Stimulated activated CD8-positive, alpha-beta memory T cell treated with anti-CD3 and anti-CD28 coated beads, Interleukin-12 subunit alpha, Interleukin-12 subunit beta, amount 100 ng/mL, for 1 hour (primary cell): Measurements from ENCODE around the gene PLCB2.

Experiments used
- DNase-seq: peaks from one replicate; pipeline ENCODE4 v3.0.0-alpha.2; 2020; ENCODE audit warnings: low read depth

Gene PLCB2

DNA sequence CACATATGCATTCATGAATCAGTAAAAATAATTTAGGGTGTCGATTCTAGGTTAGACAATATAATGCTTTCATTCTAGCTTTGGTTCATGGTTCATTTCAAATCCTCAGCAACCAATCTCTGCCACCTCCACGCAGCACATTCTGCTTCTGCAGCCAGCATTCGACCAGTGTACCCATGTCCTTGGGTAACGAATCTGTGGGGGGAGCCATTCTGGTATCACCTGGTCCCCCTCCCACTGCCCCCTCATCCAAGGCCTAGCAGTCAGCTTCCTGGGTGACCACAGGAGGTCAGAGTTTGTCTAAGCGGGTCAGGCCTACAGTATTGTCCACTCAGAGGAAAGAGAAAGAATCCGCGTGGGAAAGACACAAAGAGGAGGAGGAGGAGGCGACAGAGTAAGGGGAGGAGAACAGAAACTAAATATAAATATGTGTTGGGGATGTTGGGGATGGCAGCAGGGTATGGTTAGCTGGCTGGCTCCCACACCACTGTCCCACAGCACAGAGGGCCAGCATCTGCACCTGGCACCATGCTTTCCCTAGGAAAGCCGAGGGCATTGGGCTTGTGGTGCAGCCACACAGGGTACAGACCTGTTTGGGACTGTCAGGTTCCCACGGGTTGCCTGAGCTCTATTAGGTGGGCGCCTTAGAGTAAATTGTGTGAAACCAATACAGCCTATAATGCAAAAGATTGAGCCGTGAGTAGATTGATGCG lies 56.8 kb downstream of the PLCB2 start:
- no peak for DNase-seq

DNA sequence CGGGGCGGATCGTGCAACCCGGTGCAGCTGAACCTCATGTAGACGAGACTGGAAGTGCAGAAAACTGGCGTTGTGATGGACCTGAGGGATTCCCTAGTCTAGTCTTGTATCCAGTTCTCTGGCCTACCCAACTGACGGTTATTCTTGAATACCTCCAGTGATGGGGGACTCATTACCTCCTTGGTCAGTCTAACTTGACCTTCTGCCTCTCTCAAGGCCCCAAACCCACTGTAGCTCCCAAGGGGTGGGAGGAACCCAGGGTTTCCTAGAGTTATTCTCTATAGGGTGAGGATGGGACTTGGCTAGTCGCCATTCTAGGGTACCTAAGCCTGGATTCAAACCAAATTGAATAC lies 57.5 kb downstream of the PLCB2 start:
- DNase-seq: no peak

DNA sequence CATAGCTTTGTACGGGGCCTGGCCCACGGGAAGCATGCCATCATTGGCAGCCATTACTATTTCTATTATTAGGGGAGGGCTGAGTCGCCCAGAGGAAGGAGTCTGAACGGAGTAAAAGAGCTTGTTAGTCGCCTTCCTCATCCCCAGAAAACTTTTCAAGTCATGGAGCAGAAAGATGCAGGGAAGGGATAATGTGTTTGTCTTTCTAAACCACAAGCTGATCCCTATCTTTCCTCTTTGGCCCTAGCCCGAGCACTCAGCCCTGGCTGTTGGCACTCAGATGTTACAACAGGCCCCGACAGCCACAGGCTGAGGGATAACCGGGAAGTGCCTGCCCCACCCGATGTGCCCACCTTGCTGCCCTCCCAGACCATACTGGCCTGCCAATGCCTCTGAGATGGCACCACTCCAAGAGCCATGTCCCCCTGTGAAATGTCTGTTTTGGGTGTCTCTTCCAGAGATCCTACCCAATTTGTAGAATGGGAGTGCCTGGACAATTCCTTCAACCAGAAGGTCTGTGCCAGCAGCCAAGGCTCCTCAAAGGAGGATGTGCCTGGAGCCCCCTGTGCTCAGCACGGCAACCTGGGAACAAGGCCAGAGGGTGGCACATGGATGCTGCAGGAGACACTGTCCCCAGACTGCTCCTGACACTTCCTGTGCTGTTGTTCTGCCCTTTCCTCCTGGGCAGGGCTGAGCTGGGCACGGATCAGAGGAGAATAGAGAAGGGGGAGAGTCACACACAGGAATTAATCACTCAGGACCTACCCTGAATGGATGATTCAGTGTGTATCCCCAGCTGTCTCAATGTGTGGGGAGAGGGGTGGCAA lies 58.0 kb downstream of the PLCB2 start:
- no peak for DNase-seq

DNA sequence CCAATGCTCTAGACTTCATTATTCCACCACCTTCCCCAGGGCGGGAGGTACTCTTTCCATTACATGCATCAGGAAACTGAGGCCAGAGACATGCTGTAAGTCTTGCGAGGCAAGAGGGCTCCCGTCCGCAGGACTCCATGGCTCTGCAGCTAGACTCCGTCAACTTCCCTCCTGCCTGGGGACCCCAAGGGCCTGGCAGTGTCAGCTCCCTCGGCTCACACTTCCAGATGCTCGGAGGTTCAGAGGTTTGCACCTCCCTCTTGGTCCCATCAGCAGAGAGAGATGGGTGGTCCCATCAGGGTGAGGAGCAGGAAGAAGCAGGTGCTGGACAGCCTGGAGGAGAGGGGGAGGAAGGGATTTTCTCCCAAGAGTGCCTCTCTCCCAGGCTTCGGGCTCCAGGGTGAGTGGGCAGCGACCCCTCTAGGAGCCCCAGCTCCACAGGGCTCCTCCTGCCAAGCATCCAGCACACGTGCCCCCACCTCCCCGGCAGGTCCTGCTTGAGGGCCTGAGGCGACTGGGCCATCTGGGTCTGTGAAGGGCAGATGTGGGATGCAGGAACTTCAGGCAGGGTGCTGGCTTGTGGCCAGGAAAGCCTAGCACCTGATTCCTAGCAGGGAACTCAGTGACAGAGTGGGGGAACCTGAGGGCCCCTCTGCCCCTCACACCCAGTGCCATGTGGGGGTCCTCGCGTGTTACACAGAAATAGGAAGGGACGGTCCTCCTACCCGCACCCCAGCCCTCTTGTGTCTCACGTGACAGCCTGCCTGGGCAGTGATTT lies 59.5 kb downstream of the PLCB2 start:
- DNase-seq: no peak

DNA sequence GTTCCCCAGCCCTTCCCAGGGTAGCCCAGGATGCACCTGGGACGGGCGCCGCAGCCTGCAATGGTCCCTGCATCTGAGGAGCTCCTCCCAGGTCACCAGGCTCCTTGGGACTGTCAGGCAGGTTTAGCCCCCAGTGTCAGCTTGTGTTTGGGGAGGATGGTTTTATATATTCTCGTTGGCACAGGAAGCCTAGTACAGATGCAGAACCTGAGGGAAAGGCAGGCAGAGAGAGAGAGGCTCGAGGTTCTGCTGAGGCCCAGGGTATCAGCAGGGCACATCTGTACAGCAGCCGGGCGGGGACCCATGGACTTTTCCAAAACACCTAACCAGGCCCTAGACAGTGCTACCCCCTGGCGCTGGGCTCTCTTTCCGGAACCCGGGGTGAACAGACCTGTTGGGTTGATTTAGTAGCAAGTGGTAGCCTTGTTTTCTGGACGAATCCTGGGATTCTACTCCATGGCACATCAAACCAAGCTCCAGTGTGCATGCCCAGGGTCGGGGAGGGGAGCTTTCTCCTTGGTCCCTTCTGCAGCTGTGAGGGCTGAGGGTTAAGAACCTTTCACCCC lies 60.2 kb downstream of the PLCB2 start:
- no peak for DNase-seq

DNA sequence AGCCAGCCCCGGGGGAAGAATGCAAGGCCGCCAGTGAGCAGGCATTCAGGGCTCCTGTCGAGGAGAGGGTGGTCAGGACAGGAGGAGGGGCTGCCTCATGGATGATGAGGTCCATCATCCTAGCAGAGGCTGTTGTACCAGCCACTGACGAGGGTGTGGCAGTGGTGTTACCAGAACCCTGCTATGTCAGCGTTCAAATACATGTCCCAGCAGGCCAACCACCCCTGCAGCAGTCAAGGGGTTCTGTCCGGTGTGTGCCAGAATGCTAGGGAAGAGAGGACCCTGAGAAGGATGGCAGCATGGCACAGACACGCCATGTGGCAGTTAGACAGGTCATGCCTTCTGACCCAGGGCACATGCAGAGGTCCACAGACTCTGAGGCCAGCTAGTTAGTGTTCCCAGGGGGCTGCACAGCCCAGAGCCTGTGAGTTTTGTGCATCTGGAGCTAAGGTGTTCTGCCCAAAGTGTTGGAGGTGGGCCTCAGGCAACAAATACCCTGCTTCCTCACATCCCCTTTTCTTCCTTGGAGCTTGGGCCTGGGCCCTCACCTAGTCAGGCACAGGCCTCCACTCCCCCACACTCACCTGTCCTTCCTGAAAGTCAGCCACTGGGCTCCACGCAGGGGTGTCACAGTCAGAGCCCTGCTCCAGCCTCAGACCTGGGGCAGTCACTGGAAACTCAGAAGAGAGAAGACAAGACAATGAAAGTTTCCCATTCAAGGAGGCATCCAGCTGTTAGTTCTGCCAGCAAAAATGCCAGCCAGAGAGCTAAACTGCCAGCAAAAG lies 61.0 kb downstream of the PLCB2 start:
- DNase-seq: no peak

DNA sequence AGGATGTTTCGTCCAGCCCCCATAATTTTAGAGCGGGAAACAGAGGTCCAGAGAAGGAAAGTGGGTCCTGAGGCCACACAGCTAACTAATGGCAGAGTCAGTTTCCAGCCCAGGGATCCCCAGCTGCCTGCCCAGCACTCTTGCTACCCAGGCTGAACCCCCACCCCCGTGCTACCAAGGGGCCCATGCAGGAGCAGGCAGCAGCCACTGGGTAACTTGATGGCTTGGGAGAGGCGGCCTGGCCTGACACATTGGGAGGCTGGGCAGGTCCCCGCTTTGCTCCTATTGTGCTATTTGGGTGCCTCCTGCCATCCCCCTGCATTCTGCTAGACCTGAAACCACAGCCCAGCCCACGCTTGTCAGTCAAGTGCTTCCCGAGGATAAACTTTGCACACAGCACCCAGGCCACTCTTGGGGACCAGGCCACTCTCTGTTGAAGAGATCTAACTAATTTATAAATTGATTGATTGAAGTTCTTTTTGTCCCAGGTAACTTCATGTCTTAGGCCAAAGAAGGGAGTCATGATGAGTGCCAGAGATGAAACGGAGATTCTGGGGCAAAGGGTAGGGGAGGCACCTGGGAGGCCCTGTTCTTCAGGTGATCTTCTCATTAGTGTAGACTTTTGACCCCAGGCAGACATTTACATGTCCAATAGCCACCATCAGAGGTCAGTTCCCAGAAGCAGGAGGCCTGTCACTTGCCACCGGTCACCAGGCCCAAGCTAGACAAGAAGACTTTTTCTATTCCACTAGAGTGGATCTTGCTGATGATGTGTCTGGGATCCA lies 61.9 kb downstream of the PLCB2 start:
- DNase-seq: no peak

DNA sequence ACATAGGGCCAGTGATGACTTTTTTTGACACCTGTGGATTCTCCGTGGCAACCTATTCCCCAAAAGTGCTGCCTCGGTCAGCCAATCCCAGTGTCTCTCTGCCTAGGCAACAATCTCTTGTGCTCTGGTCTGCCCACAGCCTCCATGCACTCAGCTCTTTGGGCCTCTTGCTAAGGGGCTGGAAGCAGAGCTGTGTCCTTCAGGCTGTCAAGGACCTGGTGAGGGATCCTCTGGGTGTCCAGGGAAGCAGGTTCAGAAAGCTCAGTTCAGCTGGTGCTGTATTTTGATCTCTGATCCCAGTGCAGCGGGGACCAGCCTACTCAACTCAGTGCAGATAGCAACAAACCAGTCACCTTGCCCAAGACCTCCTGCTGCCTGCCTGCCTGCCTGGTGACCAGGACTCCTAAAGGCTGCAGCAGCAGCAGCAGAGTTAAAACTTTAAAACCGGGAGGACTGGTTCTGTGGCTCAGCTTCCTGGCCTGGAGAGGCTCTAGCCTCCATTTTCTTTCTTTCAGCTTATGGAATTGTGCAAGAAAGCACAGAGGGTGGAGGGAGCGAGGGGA lies 62.7 kb downstream of the PLCB2 start:
- DNase-seq: no peak

DNA sequence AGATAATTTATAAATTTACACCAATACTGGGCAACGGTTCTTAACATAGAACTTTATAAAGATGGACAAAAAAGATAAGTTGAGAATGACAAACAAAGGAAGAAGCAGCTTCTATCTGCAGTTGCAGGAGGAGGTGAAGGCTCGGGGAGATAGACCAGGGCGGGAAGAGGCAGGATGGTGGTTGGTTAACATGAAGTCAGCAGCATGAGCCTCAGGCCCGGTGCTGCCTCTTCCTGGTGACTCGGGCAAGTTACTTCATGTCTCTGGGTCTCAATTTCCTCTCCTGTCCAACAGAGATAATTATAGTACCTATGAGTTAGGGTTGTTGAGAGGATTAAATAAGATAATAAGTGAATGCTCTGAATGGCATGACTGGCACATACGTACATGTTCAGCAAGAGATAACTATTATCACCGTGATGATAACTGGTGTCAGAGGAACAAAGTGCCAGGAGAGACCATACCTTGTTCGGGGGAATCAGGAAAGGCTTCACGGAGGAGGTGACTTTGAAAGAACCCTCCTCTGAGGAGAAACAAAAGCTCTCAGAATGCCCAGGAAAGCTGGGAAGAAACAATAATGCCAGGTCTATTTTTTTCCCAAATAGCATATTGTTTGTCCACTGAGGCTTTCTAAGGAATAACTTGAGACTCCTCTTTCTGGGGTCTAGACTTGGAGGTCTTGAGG lies 64.5 kb downstream of the PLCB2 start:
- no peak for DNase-seq

DNA sequence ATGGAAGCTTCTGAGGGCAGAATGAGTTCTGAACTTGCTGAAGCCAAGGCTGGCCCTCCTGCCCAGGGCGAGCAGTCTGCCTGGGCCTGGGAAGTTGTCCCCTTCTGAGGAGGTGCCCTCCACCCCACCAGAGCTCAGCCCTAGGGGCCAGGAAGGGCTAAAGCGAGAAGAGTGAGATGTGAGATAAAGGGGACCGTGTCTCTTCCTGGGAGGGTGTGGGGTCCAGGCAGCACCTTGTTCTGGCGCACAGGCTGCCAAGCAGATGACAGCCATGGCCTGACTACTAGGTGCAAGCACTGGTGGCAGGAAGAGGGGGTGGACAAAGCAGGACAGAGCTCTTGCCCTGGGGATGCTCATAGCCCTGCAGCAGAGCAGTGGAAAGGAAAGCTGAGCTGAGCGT lies 65.1 kb downstream of the PLCB2 start:
- DNase-seq: no peak

DNA sequence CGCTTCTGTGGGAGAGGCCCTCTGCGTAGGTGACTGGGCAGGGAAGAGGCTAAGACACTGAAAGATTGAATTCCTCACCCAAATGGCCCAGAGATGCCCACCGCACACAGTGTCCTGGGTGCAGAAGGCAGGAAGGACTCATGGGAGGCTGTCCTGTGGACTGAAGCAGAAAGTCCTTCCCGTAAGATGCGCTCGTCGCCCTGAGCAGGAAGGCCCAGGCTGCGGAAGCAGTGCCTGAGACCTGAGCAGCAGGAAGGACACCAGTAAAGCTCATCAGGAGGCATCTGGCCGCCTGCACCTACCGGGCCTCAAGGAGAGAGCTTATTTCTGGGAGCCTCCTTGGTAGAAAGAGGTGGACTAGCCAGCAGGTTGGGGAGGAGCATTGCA lies 65.5 kb downstream of the PLCB2 start:
- DNase-seq: no peak

DNA sequence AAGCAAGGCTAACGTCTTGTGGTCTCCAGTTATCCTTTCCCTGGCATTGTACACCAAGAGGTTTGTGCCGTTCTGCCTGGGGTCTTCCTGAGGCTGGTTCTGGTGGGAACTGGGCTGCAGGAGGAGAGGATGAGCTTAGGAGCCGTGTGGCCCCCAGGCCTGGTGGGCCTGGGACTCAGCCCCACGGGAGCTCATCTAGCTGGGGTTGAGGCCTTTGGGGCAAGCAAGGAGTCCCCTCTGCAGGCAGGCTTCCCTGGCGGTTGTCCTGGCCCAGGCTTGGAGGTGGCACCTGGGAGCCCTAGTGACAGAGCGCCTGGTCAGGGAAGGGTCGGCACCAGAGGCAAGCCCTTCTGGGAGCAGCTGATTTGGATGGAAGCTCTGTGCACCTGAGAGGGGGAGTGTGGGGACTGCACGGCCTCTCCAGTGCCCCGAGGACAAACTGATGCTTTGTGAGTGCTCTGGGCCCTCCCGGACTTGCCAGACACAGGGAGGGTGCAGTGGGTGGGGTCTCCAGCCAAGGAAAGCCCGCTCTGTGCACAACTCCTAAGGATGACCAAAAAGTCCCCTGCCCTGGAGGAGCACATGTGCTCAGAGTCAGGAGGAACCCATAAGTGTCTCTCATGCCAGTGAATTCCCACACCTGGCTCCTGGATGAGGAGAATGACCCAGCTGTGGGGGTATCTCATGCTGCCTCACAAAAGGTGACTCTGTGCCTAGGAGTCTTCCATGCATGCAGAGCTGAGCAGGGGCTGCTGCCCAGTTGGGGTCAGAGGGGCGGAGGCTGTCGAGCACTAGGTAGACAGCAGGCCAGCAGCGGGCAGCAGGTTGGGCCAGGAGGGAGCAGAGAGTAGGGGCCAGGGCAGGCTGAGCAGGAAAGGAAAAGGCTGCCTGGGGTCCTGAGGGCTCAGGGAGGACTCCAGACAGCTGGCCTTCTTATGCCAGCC lies 66.2 kb downstream of the PLCB2 start:
- no peak for DNase-seq

DNA sequence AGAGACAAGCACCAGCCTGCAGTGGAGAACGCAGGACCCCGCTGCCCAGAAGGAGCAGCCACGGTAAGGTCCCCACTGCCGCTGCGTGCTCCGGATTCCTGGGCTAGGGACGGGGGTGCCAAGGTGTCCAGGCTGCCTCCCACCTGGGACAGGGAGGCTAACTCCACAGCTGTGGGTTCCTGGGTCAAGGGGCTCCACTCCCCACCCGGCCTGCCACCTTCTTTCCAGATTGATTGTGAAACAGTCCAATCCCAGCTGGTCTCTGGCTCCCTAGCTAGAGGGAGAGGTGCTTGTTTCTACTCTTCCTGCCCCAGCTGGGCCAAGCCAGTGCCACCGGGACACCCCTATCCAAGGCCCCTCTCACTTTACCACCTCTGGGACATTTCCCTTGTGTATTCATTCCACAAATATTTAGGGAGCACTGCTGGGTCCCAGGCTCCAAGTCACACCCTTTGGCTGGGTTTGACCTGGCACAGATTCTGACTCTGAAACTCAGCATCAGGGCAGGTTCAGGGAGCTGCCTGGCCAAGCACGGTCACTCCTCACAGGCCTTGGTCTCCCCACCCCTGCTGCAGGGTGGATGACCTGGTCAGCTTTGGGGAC lies 67.0 kb downstream of the PLCB2 start:
- no peak for DNase-seq

DNA sequence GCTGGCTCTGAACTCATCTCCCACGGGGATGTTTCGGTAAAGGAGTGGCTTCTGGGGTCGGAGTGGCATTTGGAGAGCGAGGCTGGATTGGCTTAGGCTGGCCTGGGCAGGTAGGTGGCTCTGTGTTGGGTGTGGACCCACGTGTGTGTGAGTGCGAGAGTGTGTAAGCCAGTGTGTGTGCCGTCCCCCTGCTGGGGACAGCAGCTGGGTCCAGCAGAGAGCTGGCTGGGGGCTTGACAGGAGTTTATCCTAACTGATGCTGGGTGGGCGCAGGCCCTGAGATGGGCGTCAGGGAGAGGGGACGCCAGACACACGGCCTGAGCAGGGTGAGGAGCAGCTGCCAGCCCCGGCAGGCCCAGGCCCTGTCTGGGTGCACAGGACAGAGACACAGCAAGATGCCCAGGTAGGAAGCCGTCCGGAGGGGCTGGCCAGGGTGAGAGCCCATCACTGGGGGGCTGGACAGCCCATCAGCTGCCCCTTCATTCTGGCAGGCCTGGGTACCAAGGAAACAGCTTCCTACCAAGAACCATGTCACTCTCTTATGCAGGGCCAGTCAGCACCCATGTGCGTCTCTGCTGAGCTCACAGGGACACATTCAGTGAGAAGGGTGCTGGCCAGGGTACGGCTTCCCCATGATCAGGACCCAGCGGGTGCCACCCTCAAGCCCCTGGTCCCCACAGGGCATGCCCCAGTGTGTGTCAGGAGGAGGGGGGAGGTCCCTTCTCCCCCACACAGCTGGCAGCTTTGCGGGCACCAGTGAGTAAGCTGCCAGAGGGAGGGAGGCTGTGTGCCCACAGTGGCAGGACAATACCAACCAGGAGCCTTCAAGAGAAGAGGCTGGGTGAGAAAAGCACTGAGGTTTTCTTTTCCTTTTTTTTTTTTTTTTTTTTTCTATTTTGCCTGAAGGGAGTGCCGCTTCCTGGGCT lies 67.8 kb downstream of the PLCB2 start:
- DNase-seq: no peak

DNA sequence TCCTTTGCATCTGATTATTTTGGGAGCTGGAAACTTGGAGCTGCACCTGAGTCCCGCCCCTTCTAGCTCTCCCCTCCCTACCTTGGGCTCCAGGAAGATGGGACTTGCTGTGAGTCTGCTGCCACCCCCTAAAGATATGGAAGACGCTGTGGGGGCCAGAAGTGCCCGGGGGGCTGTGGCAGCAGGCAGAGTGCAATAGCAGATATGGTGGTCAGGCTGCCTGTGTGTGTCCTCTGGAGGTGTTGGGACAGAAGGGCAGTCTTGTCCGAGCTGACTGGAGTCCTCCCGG lies 68.4 kb downstream of the PLCB2 start:
- no peak for DNase-seq

DNA sequence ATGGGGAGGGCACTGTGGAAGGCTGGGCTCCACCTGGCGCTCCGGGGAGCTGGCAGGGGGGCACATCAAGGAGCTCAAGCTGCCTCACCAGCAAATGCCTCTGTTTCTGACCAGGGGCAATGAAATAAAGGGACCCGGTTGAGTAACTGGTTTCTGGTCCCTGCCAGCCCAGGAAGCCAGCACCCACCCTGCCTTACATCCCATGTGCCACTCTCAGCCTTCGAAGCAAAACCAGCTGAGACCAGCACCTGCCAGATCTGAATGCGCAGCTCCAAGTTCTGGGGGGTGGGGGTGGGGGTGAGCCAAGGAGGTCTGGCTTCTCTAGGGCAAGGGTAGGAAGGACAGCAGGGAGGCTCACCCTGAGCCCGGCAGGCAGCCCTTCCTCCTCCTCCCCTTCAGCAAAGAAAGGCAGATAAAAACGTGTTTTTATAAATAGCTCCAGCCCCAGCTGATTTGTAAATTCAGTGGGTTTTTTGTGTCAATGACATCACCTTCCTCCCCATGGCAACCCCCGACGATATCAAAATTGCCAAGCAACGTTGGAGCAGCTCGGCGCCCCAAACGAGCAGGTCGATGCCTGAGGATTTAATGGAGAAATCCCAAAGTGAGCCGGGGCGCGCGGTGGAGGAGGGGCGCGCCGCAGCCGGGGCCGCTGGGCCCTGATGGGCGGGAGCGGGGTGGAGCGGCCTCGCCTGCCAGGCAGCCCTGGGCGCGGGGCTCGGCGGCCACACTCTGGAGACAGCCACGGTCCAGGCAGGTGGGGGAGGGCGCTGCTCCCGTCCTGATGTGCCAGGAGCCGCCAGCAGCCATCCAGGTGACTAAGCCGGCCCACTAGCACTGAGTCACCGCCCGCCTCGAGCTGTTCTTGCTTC lies 69.0 kb downstream of the PLCB2 start, which contains the start of gene PAK6:
PAK6 (plus strand) TSS at position 532 of the 872 bp plus-strand sequence. CDS start 25,723 bp downstream, outside the sequence.
- no peak for DNase-seq
